Neural progenitor cell (in vitro differentiated cells): ENCODE data around the gene AIM2. TPM values are rescaled to one million over a fixed set of nuclear protein-coding genes. Genes with fewer than 3 reads are reported as not detected.
"Not testable (repeated sequence)": the region's sequence is repeated elsewhere in the genome, so short reads cannot be mapped to it uniquely, and the experiment has no call there.

Experiments
- DNase-seq: peaks from one replicate; pipeline ENCODE4 v3.0.0-alpha.2; 2016; ENCODE audit warnings: low spot score
- H2AFZ ChIP-seq: fragments of 200-600 bp; sonication (generic); replicated peaks from 2 replicates; pipeline ENCODE4 v1.6.1; 2016; ENCODE audit warnings: antibody characterized with exemption
- H3F3A ChIP-seq: fragments of 200-600 bp; sonication (generic); 2 replicates; pipeline ENCODE4 v1.6.1; 2016; ENCODE audit warnings: antibody characterized with exemption, low read depth
- H3K27ac ChIP-seq: fragments of 200-600 bp; sonication (generic); 2 replicates; pipeline ENCODE4 v1.5.1; 2016; ENCODE audit warnings: mild to moderate bottlenecking
- H3K27me3 ChIP-seq: fragments of 200-600 bp; sonication (generic); 2 replicates; pipeline ENCODE4 v1.6.1; 2016; ENCODE audit warnings: mild to moderate bottlenecking, moderate library complexity
- H3K36me3 ChIP-seq: fragments of 200-600 bp; sonication (generic); 2 replicates; pipeline ENCODE4 v1.5.1; 2016
- H3K4me1 ChIP-seq: fragments of 200-600 bp; sonication (generic); 2 replicates; pipeline ENCODE4 v1.6.1; 2016; ENCODE audit warnings: mixed run types
- H3K4me2 ChIP-seq: fragments of 200-600 bp; sonication (generic); 2 replicates; pipeline ENCODE4 v1.6.1; 2016
- H3K4me3 ChIP-seq: fragments of 200-600 bp; sonication (generic); 2 replicates; pipeline ENCODE4 v1.5.1; 2016
- H3K79me2 ChIP-seq: fragments of 200-600 bp; sonication (generic); 2 replicates; pipeline ENCODE4 v1.6.1; 2016; ENCODE audit warnings: low read depth
- H3K9ac ChIP-seq: fragments of 200-600 bp; sonication (generic); 2 replicates; pipeline ENCODE4 v1.6.1; 2016
- H3K9me3 ChIP-seq: fragments of 200-600 bp; sonication (generic); 2 replicates; pipeline ENCODE4 v1.5.1; 2016; ENCODE audit warnings: low read depth
- H4K20me1 ChIP-seq: fragments of 200-600 bp; sonication (generic); 2 replicates; pipeline ENCODE4 v1.6.1; 2016; ENCODE audit warnings: low read depth
- H3K27ac Mint-ChIP-seq: 3 replicates; pipeline ENCODE4 v1.8.0; 2021; ENCODE audit warnings: mixed read lengths
- H3K27me3 Mint-ChIP-seq: 2 replicates; pipeline ENCODE4 v1.8.0; 2022; ENCODE audit warnings: low read depth, mild to moderate bottlenecking, inconsistent platforms, moderate library complexity, mixed read lengths; ENCODE audit not compliant: insufficient read depth
- H3K36me3 Mint-ChIP-seq: 3 replicates; pipeline ENCODE4 v1.8.0; 2021; ENCODE audit warnings: mixed read lengths
- H3K4me1 Mint-ChIP-seq: 3 replicates; pipeline ENCODE4 v1.8.0; 2021; ENCODE audit warnings: mixed read lengths
- H3K4me3 Mint-ChIP-seq: 3 replicates; pipeline ENCODE4 v1.8.0; 2021; ENCODE audit warnings: mild to moderate bottlenecking, moderate library complexity, mixed read lengths
- H3K9me3 Mint-ChIP-seq: 3 replicates; pipeline ENCODE4 v1.8.0; 2020; ENCODE audit warnings: mixed read lengths
- EZH2 ChIP-seq: fragments of 200-600 bp; sonication (generic); IDR thresholded peaks from 2 replicates; pipeline ENCODE4 v1.6.1; 2017; ENCODE audit warnings: antibody characterized with exemption, mild to moderate bottlenecking, moderate library complexity
- EZH2phosphoT487 ChIP-seq: fragments of 200-600 bp; sonication (generic); IDR thresholded peaks from 2 replicates; pipeline ENCODE4 v1.6.1; 2017; ENCODE audit warnings: antibody characterized with exemption
- total RNA-seq: library from RNA; depleted of rRNA; stranded (reverse); fragments of >200 nt; gene quantifications from 2 replicates; pipeline ENCODE4 v1.2.3, GENCODE V29; 2015; ENCODE audit warnings: low replicate concordance
- TF ChIP-seq, protein P1 (sequence below): fragments of 200-600 bp; sonication (generic); IDR thresholded peaks from 2 replicates; pipeline ENCODE4 v1.5.1; 2017; ENCODE audit warnings: antibody characterized with exemption, mild to moderate bottlenecking

The AIM2 gene
- total RNA-seq, 1 donor from 2014 or later = 2.9 TPM

DNA sequence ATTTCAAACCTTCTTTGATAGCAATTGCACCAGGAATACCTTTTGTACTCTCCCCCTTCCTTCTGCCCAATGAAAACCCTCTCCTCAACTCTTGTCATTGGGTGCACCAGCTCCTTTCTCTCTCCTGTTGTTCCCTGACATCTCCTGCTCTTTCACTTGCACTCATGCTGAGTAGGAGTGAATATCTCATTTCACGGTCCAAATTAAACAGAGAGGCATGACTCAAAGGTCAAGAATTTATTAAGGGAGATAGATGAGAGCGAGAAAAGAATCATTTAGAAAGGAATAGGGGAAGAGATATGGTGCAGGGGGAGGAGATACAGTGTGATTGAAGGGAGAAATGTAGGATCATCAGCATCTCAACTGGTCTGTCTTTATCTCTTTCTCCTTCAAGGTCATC, 22.1 kb downstream of the AIM2 start:
- no peaks in the 10 kb centered on the region for H3K36me3 ChIP-seq

GRCh38 chr1:159051436-159051835, 25.1 kb downstream of the AIM2 start:
- Histone ChIP-seq H4K20me1 (no peaks in the 10 kb centered on the region), H3K4me2 (no peak overlapping the region), H2AFZ (no peak overlapping the region), H3K36me3 (no peaks in the 10 kb centered on the region), H3K27ac (no peak overlapping the region), H3K79me2 (no peaks in the 10 kb centered on the region), H3F3A (no peaks in the 10 kb centered on the region), H3K4me1 (peaks cover 9% of the 10 kb centered on the region), H3K9me3 (no peaks in the 10 kb centered on the region), H3K9ac (no peak overlapping the region), H3K4me3 (no peak overlapping the region), H3K27me3 (no peaks in the 10 kb centered on the region)
- H3K27ac Mint-ChIP-seq = no peak overlapping the region
- peaks cover 3% of the 10 kb centered on the region for H3K9me3 Mint-ChIP-seq
- peaks cover 31% of the 10 kb centered on the region for H3K4me1 Mint-ChIP-seq
- DNase-seq = no peak
- H3K36me3 Mint-ChIP-seq = no peaks in the 10 kb centered on the region
- TF ChIP-seq EZH2phosphoT487 (no peak), EZH2 (no peak)
- TF ChIP-seq, protein P1, sequence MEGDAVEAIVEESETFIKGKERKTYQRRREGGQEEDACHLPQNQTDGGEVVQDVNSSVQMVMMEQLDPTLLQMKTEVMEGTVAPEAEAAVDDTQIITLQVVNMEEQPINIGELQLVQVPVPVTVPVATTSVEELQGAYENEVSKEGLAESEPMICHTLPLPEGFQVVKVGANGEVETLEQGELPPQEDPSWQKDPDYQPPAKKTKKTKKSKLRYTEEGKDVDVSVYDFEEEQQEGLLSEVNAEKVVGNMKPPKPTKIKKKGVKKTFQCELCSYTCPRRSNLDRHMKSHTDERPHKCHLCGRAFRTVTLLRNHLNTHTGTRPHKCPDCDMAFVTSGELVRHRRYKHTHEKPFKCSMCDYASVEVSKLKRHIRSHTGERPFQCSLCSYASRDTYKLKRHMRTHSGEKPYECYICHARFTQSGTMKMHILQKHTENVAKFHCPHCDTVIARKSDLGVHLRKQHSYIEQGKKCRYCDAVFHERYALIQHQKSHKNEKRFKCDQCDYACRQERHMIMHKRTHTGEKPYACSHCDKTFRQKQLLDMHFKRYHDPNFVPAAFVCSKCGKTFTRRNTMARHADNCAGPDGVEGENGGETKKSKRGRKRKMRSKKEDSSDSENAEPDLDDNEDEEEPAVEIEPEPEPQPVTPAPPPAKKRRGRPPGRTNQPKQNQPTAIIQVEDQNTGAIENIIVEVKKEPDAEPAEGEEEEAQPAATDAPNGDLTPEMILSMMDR = no peak
- H3K4me3 Mint-ChIP-seq = no peak overlapping the region
- peaks cover 9% of the 10 kb centered on the region for H3K27me3 Mint-ChIP-seq

More for the DNA sequence above, 22.1 kb downstream of the AIM2 start:
- Mint-ChIP-seq H3K27ac (no peak overlapping the region), H3K36me3 (peaks cover 4% of the 10 kb centered on the region), H3K4me3 (no peak overlapping the region), H3K4me1 (peaks cover 31% of the 10 kb centered on the region), H3K27me3 (peaks cover 13% of the 10 kb centered on the region), H3K9me3 (peaks cover 3% of the 10 kb centered on the region)
- Histone ChIP-seq H3K4me2 (no peak overlapping the region), H3K4me1 (peaks cover 9% of the 10 kb centered on the region), H3K27ac (no peak overlapping the region), H3F3A (no peaks in the 10 kb centered on the region), H2AFZ (no peak overlapping the region), H3K4me3 (no peak overlapping the region), H4K20me1 (no peaks in the 10 kb centered on the region), H3K79me2 (no peaks in the 10 kb centered on the region), H3K27me3 (no peaks in the 10 kb centered on the region), H3K9me3 (no peaks in the 10 kb centered on the region), H3K9ac (no peak overlapping the region)
- DNase-seq = no peak
- TF ChIP-seq, protein P1 = no peak
- TF ChIP-seq EZH2phosphoT487 (no peak), EZH2 (no peak)

GRCh38 chr1:159046486-159046885, 30.1 kb downstream of the AIM2 start:
- H2AFZ ChIP-seq, H3K27me3 Mint-ChIP-seq, H3K4me1 ChIP-seq: not testable (repeated sequence)

DNA sequence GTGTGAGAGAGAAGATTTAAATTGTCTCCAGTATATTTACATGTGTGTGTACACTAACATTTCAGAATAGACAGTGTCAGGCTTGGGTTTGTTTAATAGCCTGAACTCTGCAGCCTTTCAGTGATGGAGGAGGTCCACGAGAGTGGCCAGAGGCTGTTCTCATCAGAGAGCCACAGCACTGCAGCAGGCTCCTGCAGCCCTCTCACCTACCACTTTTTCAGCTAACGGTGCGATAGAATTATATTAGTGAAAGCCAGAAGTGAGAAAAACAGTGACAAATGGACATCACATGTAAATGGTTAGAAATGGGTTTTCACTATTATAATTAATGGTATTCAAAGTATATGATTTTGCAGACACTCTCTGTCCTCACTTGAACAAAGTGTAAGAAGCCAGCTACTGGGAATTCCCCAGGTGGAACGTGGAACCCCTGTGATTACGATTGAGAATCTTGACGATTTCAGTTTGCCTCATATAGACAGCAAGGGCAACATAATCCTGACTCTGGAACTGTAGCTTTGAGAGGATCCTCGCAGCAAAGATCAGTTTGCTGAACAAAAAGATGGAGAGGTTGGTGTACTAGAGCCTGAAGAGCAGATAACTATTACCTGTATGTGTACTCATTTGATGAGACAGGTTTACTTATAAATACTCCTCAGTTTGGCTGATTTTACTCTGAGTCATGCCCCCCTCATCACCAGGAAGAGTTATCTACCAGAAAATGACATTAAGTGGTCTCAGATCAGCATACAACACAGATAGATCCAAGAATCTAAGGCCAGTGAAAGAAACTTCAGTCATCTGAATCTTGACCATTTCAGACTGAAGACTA, 35.5 kb downstream of the AIM2 start:
- Histone ChIP-seq H2AFZ (no peak overlapping the region), H4K20me1 (no peaks in the 10 kb centered on the region), H3K36me3 (no peaks in the 10 kb centered on the region), H3K27ac (no peak overlapping the region), H3K9me3 (no peaks in the 10 kb centered on the region), H3K79me2 (no peaks in the 10 kb centered on the region), H3K27me3 (no peaks in the 10 kb centered on the region), H3K4me2 (no peak overlapping the region), H3K9ac (no peak overlapping the region), H3K4me3 (no peak overlapping the region), H3K4me1 (no peaks in the 10 kb centered on the region), H3F3A (no peaks in the 10 kb centered on the region)
- no peak for DNase-seq
- Mint-ChIP-seq H3K27me3 (no peaks in the 10 kb centered on the region), H3K9me3 (no peaks in the 10 kb centered on the region), H3K27ac (no peak overlapping the region), H3K36me3 (no peaks in the 10 kb centered on the region), H3K4me3 (no peak overlapping the region), H3K4me1 (no peaks in the 10 kb centered on the region)
- TF ChIP-seq, protein P1 = no peak
- no peak for TF ChIP-seq EZH2phosphoT487
- TF ChIP-seq EZH2 = no peak

More at GRCh38 chr1:159046486-159046885, 30.1 kb downstream of the AIM2 start:
- H3K4me3 Mint-ChIP-seq, H3K27ac ChIP-seq, H3K27me3 ChIP-seq, H3K79me2 ChIP-seq, H3K36me3 Mint-ChIP-seq, H3K9ac ChIP-seq, H3K27ac Mint-ChIP-seq, H3K36me3 ChIP-seq, H3K9me3 Mint-ChIP-seq, H3K9me3 ChIP-seq, H3K4me2 ChIP-seq, DNase-seq, H3K4me3 ChIP-seq, H3F3A ChIP-seq, H4K20me1 ChIP-seq, H3K4me1 Mint-ChIP-seq: not testable (repeated sequence)
